Coronary artery (tissue), 2 donors: Measurements from ENCODE around the gene MAP7D3.
"Not testable (repeated sequence)": the region's sequence is repeated elsewhere in the genome, so short reads cannot be mapped to it uniquely, and the experiment has no call there.

Source experiments
- DNase-seq: peaks from one replicate; pipeline ENCODE4 v3.0.0-alpha.2; 2017; ENCODE audit warnings: low spot score
- H3K27ac ChIP-seq, 2 donors: fragments of 200-600 bp; sonication (generic); one replicate each; pipeline ENCODE4 v1.5.1; 2016 to 2019
- H3K4me3 ChIP-seq: fragments of 200-600 bp; sonication (generic); 2 replicates; pipeline ENCODE4 v1.5.1; 2016; ENCODE audit warnings: mild to moderate bottlenecking, moderate library complexity
- TF ChIP-seq, protein P1 (sequence below): fragments of 200-600 bp; sonication (generic); IDR thresholded peaks from one replicate; pipeline ENCODE4 v1.5.1; 2019; ENCODE audit warnings: antibody characterized with exemption

The MAP7D3 gene

DNA sequence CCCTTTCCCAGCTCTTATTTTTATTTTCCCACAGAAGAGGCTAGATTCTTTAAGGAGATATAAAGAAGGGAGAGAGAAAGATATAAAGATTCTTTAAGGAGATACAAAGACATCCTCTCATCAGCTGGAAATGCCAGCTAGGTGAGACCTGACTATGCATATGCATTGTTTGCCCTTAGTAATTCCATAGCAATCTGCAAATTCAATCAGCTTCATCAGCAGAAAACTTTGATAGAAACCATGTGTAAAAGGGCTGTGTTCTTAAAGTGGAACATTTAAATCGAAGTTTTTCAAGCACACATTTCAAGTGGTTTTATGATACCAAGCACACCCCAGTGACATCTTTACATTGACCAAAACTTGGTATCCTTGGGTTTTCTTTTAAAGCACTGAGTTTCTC is 79.8 kb downstream of the MAP7D3 start:
- Histone ChIP-seq H3K27ac (peak overlapping the region; percentile 29 to 64), H3K4me3 (no peak overlapping the region)
- no peak for DNase-seq
- TF ChIP-seq, protein P1, sequence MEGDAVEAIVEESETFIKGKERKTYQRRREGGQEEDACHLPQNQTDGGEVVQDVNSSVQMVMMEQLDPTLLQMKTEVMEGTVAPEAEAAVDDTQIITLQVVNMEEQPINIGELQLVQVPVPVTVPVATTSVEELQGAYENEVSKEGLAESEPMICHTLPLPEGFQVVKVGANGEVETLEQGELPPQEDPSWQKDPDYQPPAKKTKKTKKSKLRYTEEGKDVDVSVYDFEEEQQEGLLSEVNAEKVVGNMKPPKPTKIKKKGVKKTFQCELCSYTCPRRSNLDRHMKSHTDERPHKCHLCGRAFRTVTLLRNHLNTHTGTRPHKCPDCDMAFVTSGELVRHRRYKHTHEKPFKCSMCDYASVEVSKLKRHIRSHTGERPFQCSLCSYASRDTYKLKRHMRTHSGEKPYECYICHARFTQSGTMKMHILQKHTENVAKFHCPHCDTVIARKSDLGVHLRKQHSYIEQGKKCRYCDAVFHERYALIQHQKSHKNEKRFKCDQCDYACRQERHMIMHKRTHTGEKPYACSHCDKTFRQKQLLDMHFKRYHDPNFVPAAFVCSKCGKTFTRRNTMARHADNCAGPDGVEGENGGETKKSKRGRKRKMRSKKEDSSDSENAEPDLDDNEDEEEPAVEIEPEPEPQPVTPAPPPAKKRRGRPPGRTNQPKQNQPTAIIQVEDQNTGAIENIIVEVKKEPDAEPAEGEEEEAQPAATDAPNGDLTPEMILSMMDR = no peak

DNA sequence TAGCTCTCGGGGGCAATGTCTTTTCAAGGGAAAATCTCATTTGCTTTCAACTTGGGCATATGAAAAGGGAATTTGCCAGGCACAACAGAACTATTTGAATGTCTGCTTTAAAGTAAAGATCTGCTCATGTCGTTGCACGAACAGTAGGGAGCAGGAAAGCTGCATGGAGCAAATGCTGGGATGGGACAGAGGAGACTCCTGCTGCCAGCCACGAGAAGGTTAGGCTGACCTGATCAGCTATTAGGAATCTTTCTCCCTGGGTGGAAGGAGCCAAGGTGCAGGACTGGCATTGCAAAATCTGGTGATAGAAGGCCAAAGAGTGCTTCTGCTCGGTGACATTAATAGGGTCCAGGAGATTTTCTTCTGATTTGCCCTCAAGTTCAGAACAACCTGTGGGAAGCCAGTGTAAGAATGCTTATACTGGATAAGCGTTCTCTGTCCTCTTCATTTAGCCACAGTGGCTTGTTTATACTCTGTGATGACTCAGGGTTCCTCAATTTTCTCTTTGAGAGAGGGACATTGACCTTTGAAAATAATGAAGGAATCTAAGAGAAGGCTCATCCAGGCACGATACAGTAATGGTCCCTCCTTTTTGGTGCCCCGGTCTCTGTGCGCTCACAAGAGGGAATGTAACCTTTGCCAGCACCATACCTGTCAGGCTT is 80.9 kb downstream of the MAP7D3 start:
- DNase-seq = no peak
- H3K27ac ChIP-seq = peak overlapping the region; percentile 64 to 90
- TF ChIP-seq, protein P1 = no peak
- H3K4me3 ChIP-seq = peak overlapping the region; percentile 9

DNA sequence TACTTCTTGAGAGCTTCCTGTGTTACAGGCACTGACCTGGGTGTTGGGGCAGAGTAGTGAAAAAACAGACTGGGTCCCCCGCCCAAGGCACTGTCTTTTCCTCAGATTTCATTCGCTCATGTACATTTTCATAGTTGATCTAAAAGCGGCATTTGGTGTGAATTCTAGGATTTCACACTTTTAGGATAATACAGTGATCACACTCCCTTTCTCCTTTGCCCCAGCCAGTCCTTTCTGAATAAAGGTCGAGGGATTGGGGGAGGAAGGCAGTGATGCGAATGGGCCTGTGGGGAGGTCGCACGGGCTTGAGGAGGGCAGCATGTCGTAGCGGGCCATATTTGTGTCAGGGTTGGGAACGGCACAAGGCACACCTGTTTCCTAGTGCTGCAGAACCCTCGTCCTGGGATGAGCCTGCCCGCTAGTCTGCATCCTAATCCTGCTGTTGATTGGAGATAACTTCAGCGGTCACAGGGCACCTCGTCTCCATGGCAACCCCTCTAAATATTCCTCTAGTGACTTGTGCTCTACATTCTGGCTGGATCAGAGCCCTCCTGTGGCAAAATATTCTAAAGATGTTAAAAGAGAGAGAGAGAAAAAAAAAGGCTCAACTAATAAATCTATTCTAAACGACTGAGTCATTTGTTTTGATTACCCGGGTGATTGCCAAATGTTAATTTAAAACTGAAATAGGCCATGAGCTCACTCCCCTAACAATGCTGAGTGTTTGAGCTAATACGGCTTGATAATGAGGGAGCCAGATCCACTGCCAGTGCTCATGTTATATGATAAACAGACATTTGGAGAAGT is 82.1 kb downstream of the MAP7D3 start:
- peak; percentile 88 for DNase-seq

DNA sequence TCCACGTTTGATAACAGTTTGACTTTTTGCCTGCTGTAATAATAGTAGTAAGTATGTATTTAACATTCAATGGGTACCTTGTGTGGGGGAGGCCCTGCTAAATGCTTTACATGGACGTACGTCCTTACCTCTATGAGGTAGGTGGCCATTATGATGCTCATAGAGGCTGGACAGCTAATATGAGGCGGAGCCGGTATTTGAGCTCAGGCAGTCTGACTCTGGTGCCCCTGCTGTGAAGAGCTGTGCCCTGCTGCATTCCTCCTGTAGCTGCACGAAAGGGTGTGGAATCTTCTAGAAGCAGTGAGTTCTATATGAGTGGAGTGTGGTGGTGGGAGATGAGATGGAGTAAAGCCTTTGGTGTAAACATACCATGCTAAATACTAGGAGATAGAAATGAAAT is 83.2 kb downstream of the MAP7D3 start:
- H3K27ac ChIP-seq = peak overlapping the region; percentile 64 to 90
- peak overlapping the region; percentile 1 for H3K4me3 ChIP-seq
- DNase-seq = not testable (repeated sequence)

More for the DNA sequence above, 82.1 kb downstream of the MAP7D3 start:
- Histone ChIP-seq H3K27ac (peak overlapping the region; percentile 64 to 90), H3K4me3 (peak overlapping the region; percentile 42)
- TF ChIP-seq, protein P1 = no peak

DNA sequence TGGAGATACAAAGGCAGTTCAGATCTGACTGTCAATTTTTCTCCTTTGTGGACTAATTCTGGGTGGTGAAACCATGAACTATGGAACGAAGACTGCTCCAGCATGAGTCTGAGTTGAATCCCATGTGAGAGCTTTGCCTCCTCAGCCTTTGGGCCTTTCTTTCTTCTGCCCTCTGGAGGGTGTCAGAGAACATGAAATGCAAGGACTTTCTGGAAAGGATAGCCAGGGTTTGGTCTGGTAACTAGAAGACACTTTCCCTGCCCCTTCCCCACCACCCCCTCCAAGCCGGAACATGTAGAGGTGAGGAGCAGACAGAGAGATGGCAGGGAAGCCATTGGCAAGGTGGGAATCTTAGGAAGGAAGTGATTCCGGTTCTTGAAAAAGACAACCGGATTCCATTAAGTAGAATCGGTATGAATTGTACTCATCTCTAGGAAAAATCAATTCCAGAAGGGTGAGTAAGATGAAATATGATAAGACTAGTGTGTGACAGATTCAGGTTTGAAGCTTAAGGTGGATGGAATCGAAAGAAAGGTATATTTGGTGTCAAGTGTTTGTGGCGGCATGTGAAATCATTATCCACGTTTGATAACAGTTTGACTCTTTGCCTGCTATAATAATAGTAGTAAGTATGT is 84.9 kb downstream of the MAP7D3 start:
- no peak for DNase-seq
- H3K27ac ChIP-seq = peak overlapping the region; percentile 64 to 90
- H3K4me3 ChIP-seq = peak overlapping the region; percentile 1
- TF ChIP-seq, protein P1 = no peak

DNA sequence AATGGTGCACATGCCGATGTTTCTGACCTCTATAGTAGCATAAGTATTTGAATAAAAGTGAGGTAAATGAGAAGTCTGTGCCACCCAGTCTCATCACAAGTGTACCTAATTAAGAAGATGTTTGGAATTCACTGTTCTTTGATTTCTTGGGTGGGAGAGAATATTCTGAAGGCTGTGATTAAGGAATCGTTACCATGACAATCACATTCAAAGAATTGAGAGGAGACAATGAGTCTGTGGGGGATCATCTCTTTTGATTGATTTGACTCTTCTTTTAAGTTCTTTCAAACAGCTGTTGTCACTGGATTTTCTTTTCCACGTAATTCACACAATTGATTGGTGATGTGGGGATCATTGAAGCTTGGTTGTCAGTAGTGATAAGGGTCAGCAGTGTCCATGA is 85.8 kb downstream of the MAP7D3 start:
- peak overlapping the region; percentile 64 to 90 for H3K27ac ChIP-seq
- DNase-seq = no peak
- H3K4me3 ChIP-seq = no peak overlapping the region
- TF ChIP-seq, protein P1 = no peak

DNA sequence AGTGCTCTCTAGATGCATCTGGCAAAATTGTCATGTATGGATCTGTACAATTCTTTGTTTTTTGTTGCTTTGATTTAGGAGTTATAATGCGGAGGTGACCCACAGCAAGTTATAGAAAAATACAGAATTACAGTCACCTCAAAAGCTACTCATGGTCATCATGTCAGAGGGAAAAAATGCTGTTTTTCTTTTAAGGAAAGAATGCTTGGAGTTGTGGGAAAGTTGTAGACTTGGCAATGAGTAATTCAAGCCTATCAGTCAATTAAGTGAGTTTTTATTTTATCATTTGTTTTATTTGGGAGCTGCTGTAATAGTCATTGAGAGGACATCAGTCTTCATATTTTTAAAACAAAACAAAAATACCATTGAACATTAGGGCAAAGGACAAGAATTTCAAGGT is 87.5 kb downstream of the MAP7D3 start:
- H3K27ac ChIP-seq = peak overlapping the region; percentile 50 to 85
- no peak overlapping the region for H3K4me3 ChIP-seq
- TF ChIP-seq, protein P1 = no peak
- DNase-seq = no peak
